Dermis blood vessel endothelial cell (primary cell): ENCODE results near the gene SSBP4. TPM values are rescaled to one million over a fixed set of nuclear protein-coding genes. Genes with fewer than 3 reads are reported as not detected.

Source experiments
- DNase-seq: peaks from one replicate; pipeline ENCODE4 v3.0.0; 2010
- total RNA-seq: library from RNA; depleted of rRNA; stranded (reverse); fragments of >200 nt; gene quantifications from 2 replicates; pipeline ENCODE4 v1.2.3, GENCODE V29; 2014

SSBP4 gene
- total RNA-seq, 1 donor from 2014 or later: 96.7 TPM

GRCh38 chr19:18469069-18469846 is 50.1 kb downstream of the SSBP4 start:
- DNase-seq: peak; percentile 85

DNA sequence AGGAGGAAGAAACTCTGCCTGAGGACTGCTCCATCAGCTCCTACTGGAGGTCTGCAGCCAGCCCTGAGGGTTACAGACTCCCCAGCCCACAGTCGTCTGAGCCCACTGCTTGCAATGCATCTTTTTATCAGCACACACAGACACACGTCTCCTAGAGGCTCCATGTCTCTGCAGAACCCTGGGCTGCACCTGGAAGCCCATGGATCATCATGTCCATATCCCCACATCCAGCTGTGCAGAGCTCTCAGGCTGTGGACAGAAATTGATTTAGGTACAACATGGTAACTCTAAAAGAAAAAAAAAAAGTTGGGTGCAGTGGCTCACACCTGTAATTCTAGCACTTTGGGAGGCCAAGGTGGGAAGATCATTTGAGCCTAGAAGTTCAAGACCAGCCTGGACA is 51.6 kb downstream of the SSBP4 start:
- no peak for DNase-seq

- no peak for DNase-seq
Measured at GRCh38 chr19:18473003-18473705, 54.0 kb downstream of the SSBP4 start.

- DNase-seq: no peak
Measured at GRCh38 chr19:18473706-18474087, 54.5 kb downstream of the SSBP4 start.

DNA sequence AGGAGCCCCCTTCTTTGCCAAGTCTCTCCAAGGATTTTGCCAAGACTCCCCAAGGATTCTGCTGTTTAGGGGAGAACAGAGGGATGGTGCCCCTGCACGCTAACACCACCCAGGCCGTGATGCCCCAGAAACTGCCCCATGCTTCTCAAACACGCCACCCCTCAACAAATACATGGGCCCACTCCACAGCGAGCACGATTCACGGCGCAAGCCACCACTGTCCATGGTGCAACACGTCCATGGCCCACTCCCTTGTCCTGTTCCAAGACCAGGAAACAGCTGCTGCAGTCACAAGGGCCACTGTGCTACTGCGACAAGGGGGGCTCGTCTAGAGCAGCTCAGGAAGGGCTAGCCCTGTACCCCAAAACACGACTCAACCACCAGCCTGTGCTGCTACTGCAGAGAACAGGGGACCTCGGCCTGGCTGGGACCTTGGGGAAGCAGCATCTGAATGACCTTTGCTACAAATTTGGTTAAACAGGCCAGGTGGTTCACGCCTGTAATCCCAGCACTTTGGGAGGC is 55.2 kb downstream of the SSBP4 start:
- no peak for DNase-seq

- DNase-seq: no peak
Measured at GRCh38 chr19:18475004-18475453, 55.8 kb downstream of the SSBP4 start.

DNA sequence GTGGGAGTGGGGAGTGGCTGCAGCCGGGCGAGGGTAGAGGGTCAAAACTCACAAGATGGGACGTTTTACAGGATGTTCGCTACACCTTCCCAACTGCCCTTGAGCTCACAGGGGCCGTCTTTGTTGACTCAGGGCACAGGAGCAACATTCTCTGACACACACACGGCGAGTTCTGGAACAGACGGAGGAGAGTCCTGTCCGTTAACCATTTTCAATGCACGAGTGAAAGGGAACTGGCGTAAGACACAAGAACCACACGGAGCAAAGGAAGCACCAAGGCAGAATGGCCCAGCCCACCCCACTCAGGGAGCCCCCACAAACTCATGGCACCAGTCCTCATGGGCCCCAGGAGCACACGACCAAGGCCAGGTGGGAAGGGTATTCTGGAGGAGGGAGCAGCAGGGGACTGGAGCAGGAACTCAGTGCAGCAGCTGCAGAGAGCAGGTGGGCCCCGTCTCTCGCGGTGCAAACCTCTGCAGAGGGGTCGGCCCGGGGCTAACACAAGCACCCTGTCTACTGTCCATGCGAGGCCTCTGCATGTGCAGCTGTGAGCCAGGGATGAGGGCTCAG is 56.6 kb downstream of the SSBP4 start:
- no peak for DNase-seq

DNA sequence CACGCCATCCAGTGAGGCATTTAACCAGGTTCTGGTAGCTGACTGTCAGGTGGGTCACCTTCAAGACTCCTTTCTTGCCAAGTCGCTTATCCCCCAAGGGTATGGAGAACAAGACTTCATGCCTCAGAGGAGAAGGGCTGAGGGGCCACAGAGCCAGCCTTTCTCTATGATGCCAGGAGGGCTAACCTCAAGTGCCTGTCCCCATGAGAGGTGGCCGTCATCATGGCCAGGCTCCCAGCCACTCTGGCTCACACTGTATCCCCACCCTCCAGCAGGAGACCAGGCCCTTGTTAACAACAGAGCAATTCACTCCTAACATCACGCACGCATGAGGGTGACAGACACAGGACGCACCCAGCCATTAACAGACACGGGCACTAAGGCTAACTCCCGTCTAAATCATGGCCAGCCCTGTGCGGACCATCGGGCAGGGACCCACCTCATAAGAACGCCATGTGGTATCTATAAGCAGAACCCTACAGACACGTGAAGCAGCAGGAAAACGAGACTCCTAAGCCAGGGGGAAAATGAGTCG is 57.4 kb downstream of the SSBP4 start:
- no peak for DNase-seq

GRCh38 chr19:18477042-18477779 is 58.0 kb downstream of the SSBP4 start:
- peak; percentile 36 for DNase-seq

DNA sequence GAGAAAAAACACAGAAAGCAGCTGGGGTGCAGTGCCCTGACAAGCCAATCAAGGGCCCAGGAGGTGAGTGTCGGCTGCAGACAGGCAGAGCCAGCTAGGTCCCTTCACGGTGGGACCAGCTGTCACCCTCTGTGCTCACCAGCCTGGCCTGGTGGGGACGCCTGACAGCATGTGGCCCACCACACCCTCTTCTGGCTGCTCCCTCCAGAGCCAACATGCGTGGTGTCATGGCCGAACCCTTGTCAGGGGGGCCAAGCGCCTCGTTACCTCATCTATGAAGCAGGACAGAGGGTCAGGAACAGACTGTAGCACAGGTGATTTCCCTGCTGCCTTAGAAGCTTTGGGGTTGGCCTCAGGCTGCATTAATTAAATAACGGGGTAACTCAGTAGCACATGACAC is 58.8 kb downstream of the SSBP4 start:
- DNase-seq: no peak

GRCh38 chr19:18478545-18479311 is 59.5 kb downstream of the SSBP4 start:
- peak; percentile 47 for DNase-seq

- peak; percentile 43 for DNase-seq
Measured at GRCh38 chr19:18480006-18480691, 61.0 kb downstream of the SSBP4 start.

GRCh38 chr19:18481505-18482222 is 62.5 kb downstream of the SSBP4 start:
- DNase-seq: no peak

DNA sequence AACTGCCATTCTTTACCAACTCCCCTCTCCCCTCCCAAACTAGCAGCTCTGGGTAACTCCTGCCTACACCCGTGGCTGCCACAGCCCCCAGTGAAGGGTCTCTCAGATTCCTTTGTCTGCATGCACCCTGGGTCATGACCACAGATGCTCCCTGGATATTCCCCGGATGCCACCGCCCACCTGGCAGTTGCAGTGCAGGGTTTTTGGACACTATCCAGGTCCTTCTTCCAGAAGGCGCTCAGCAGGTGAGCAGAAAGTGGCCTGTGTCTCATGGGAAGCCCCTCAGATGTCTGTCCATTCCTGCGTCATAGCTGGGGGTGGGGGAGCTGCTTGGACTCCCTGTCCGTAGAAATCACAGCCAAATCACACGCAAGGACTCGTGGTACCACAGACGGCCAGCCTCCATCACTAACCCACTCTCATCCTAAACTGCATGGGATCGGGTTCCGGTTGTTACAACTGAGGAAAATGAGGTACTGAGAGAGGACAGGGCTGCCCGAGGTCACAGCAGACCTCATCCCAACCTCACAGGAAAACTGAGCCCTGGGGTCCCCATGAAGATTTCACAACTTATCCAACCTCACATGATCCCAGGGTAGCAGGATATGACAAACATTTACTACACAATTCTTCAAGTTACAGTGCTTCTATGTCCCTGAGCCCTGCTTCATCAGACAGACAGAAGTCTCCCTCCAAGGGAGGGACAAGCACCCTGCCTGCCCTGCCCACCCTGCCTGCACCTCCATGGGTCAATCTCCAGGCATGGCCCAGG is 64.1 kb downstream of the SSBP4 start:
- DNase-seq: no peak

Other genes with a start within 250 kb of the SSBP4 start
- gene IFI30, start 245.6 kb upstream of the SSBP4 start, total RNA-seq: 8.0 and 8.5 TPM in 2 replicates
- 15.3 and 19.3 TPM in 2 replicates for gene MPV17L2, start 226.2 kb upstream of the SSBP4 start, total RNA-seq
- gene RAB3A, start 215.4 kb upstream of the SSBP4 start, total RNA-seq: 0.17 and 0.93 TPM in 2 replicates
- gene PDE4C, start 193.0 kb upstream of the SSBP4 start, total RNA-seq: 0.28 and 0.51 TPM in 2 replicates
- under 0.01 and 0.17 TPM in 2 replicates for gene IQCN, start 144.9 kb upstream of the SSBP4 start, total RNA-seq
- 122 and 173 TPM in 2 replicates for gene JUND, start 137.8 kb upstream of the SSBP4 start, total RNA-seq
- 88.5 and 185 TPM in 2 replicates for gene LSM4, start 96.3 kb upstream of the SSBP4 start, total RNA-seq
- gene PGPEP1, start 78.8 kb upstream of the SSBP4 start, total RNA-seq: 28.2 and 29.6 TPM in 2 replicates
- 106 and 152 TPM in 2 replicates for gene GDF15, start 33.2 kb upstream of the SSBP4 start, total RNA-seq
- gene LRRC25, start 21.8 kb upstream of the SSBP4 start, total RNA-seq: not detected in 2 replicates
- 35.4 and 69.7 TPM in 2 replicates for gene ISYNA1, start 18.7 kb downstream of the SSBP4 start, total RNA-seq
- 12.3 and 14.8 TPM in 2 replicates for gene ELL, start 102.7 kb downstream of the SSBP4 start, total RNA-seq
- 216 and 253 TPM in 2 replicates for gene FKBP8, start 124.2 kb downstream of the SSBP4 start, total RNA-seq
- 58.0 and 91.2 TPM in 2 replicates for gene KXD1, start 138.5 kb downstream of the SSBP4 start, total RNA-seq
- 755 and 1,061 TPM in 2 replicates for gene UBA52, start 152.5 kb downstream of the SSBP4 start, total RNA-seq
- 75.5 and 91.2 TPM in 2 replicates for gene REX1BD, start 169.4 kb downstream of the SSBP4 start, total RNA-seq
- not detected in 2 replicates for gene CRLF1, start 187.4 kb downstream of the SSBP4 start, total RNA-seq
- gene TMEM59L, start 193.5 kb downstream of the SSBP4 start, total RNA-seq: under 0.01 TPM in 1 of 2 replicates, not detected in the other
- 1.9 and 9.1 TPM in 2 replicates for gene KLHL26, start 217.6 kb downstream of the SSBP4 start, total RNA-seq